Osteoblast (primary cell): ENCODE measurements around the gene CNTD1. TPM values are rescaled to one million over a fixed set of nuclear protein-coding genes. Genes with fewer than 3 reads are reported as not detected.
A peak's percentile ranks its signal among the peaks of the same experiment; 100 is the strongest.

Experiments used
- DNase-seq: peaks from one replicate; pipeline ENCODE4 v3.0.0; 2011; ENCODE audit warnings: low spot score, mixed read lengths; ENCODE audit not compliant: insufficient read length; ENCODE audit errors: missing footprints
- H2AFZ ChIP-seq: 2 replicates; pipeline ENCODE4 v1.6.0; 2011; ENCODE audit warnings: mild to moderate bottlenecking, low read length
- H3K27ac ChIP-seq: 2 replicates; pipeline ENCODE4 v1.5.1; 2011; ENCODE audit warnings: mild to moderate bottlenecking, low read depth, low read length, moderate library complexity
- H3K27me3 ChIP-seq: 2 replicates; pipeline ENCODE4 v1.6.0; 2012; ENCODE audit warnings: mild to moderate bottlenecking, control low read depth, inconsistent platforms, low read length, moderate library complexity; ENCODE audit not compliant: insufficient read depth
- H3K36me3 ChIP-seq: 2 replicates; pipeline ENCODE4 v1.5.1; 2011; ENCODE audit warnings: mild to moderate bottlenecking, low read length, control low read depth, moderate library complexity; ENCODE audit not compliant: insufficient read depth
- H3K4me1 ChIP-seq: 2 replicates; pipeline ENCODE4 v1.5.1; 2011; ENCODE audit warnings: mild to moderate bottlenecking, low read length, control low read depth, moderate library complexity; ENCODE audit not compliant: insufficient read depth
- H3K4me2 ChIP-seq: 2 replicates; pipeline ENCODE4 v1.6.0; 2011; ENCODE audit warnings: mild to moderate bottlenecking, low read length; ENCODE audit not compliant: insufficient read depth
- H3K4me3 ChIP-seq: fragments of 200-600 bp; sonication (generic); 3 replicates; pipeline ENCODE4 v1.5.1; 2012; ENCODE audit warnings: mild to moderate bottlenecking, low read length, inconsistent platforms; ENCODE audit not compliant: insufficient read depth
- H3K79me2 ChIP-seq: 2 replicates; pipeline ENCODE4 v1.6.0; 2012; ENCODE audit warnings: mild to moderate bottlenecking, low read length, control low read depth, inconsistent platforms; ENCODE audit not compliant: insufficient read depth
- H3K9me3 ChIP-seq: 2 replicates; pipeline ENCODE4 v1.5.1; 2011; ENCODE audit warnings: low read depth, low read length, control low read depth
- H4K20me1 ChIP-seq: 2 replicates; pipeline ENCODE4 v1.6.0; 2012; ENCODE audit warnings: mild to moderate bottlenecking, low read length, control low read depth; ENCODE audit not compliant: insufficient read depth
- total RNA-seq: library from RNA; depleted of rRNA; stranded (reverse); fragments of >200 nt; gene quantifications from 2 replicates; pipeline ENCODE4 v1.2.3, GENCODE V29; 2012
- TF ChIP-seq, protein P1 (sequence below): IDR thresholded peaks from 2 replicates; pipeline ENCODE4 v1.5.1; 2011; ENCODE audit warnings: mild to moderate bottlenecking, low read depth, low read length, moderate library complexity; ENCODE audit errors: extremely low read depth

The CNTD1 gene
- total RNA-seq, 1 donor = not detected

- no peaks in the 10 kb centered on the region for H3K9me3 ChIP-seq
- H3K79me2 ChIP-seq = peaks cover 2% of the 10 kb centered on the region
- TF ChIP-seq, protein P1, sequence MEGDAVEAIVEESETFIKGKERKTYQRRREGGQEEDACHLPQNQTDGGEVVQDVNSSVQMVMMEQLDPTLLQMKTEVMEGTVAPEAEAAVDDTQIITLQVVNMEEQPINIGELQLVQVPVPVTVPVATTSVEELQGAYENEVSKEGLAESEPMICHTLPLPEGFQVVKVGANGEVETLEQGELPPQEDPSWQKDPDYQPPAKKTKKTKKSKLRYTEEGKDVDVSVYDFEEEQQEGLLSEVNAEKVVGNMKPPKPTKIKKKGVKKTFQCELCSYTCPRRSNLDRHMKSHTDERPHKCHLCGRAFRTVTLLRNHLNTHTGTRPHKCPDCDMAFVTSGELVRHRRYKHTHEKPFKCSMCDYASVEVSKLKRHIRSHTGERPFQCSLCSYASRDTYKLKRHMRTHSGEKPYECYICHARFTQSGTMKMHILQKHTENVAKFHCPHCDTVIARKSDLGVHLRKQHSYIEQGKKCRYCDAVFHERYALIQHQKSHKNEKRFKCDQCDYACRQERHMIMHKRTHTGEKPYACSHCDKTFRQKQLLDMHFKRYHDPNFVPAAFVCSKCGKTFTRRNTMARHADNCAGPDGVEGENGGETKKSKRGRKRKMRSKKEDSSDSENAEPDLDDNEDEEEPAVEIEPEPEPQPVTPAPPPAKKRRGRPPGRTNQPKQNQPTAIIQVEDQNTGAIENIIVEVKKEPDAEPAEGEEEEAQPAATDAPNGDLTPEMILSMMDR = no peak
- H3K4me1 ChIP-seq = peaks cover 3% of the 10 kb centered on the region
- no peak for DNase-seq
- no peaks in the 10 kb centered on the region for H3K36me3 ChIP-seq
- no peak overlapping the region for H3K4me3 ChIP-seq
- no peak overlapping the region for H2AFZ ChIP-seq
- H4K20me1 ChIP-seq = peaks cover 2% of the 10 kb centered on the region
- no peak overlapping the region for H3K4me2 ChIP-seq
- no peaks in the 10 kb centered on the region for H3K27me3 ChIP-seq
- H3K27ac ChIP-seq = no peak overlapping the region
Observed at GRCh38 chr17:42803074-42803883, 4.6 kb downstream of the CNTD1 start.

- no peak for DNase-seq
- Histone ChIP-seq H3K4me2 (no peak overlapping the region), H3K36me3 (no peaks in the 10 kb centered on the region), H3K4me3 (no peak overlapping the region), H2AFZ (no peak overlapping the region), H3K4me1 (peaks cover 11% of the 10 kb centered on the region), H3K79me2 (no peaks in the 10 kb centered on the region), H3K27ac (no peak overlapping the region), H4K20me1 (peaks cover 2% of the 10 kb centered on the region), H3K9me3 (no peaks in the 10 kb centered on the region), H3K27me3 (no peaks in the 10 kb centered on the region)
- TF ChIP-seq, protein P1 = no peak
Observed at GRCh38 chr17:42804918-42805367, 6.3 kb downstream of the CNTD1 start.

DNA sequence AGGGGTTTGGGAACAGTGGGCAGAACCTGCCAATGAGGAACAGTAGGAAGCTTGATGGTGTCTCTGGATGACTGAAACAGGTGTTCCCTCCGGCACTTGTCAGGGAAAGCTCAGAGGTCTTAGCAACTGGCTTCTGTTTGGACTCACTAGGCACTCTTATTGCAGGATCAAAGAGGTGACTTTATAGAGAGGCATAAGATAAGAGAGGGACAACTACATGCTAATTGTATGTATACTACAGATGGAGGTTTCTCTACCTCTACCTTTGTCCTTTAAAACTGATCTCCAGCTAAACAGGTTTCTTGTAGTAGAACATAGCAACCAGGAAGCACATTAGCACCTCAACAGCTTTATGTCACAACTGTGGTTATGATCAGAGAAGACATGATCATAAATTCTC lies 7.6 kb downstream of the CNTD1 start:
- TF ChIP-seq, protein P1 = no peak
- no peak overlapping the region for H3K27ac ChIP-seq
- peaks cover 12% of the 10 kb centered on the region for H3K36me3 ChIP-seq
- H3K4me2 ChIP-seq = no peak overlapping the region
- no peaks in the 10 kb centered on the region for H3K9me3 ChIP-seq
- H3K4me1 ChIP-seq = peaks cover 11% of the 10 kb centered on the region
- H4K20me1 ChIP-seq = peaks cover 2% of the 10 kb centered on the region
- H2AFZ ChIP-seq = no peak overlapping the region
- H3K27me3 ChIP-seq = no peaks in the 10 kb centered on the region
- H3K79me2 ChIP-seq = no peaks in the 10 kb centered on the region
- no peak for DNase-seq
- no peak overlapping the region for H3K4me3 ChIP-seq

DNA sequence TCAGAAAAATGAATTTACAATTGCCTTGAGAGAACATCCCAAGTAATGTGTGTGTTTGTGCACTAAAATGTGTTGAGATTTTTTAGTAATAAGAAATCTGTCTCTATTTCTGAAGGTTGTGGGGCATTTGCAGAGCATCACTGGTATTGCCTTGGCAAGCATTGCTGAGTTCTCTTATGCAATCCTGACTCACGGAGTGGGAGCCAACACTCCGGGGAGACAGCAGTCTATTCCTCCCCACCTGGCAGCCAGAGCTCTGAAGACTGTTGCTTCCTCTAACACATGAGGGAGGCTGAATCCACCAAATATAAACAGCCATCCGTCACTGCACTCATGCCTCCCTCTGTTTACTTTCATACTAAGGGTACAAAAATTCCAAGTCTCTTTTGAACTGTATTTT lies 10.6 kb downstream of the CNTD1 start:
- H3K36me3 ChIP-seq = peaks cover 29% of the 10 kb centered on the region
- no peak overlapping the region for H3K4me2 ChIP-seq
- H3K9me3 ChIP-seq = no peaks in the 10 kb centered on the region
- DNase-seq = peak; percentile 94
- H3K27me3 ChIP-seq = no peaks in the 10 kb centered on the region
- TF ChIP-seq, protein P1 = no peak
- peaks cover 2% of the 10 kb centered on the region for H4K20me1 ChIP-seq
- no peak overlapping the region for H2AFZ ChIP-seq
- no peak overlapping the region for H3K4me3 ChIP-seq
- H3K4me1 ChIP-seq = peaks cover 15% of the 10 kb centered on the region
- H3K79me2 ChIP-seq = no peaks in the 10 kb centered on the region
- H3K27ac ChIP-seq = peak overlapping the region; percentile 44
